LHCN-M2 (cell line): ENCODE data around the gene RNASE8. TPM values are rescaled to one million over a fixed set of nuclear protein-coding genes. Genes with fewer than 3 reads are reported as not detected.

Source experiments
- DNase-seq: peaks from one replicate; pipeline ENCODE4 v3.0.0-alpha.2; 2012; ENCODE audit warnings: low read depth
- total RNA-seq: library from RNA; depleted of rRNA; stranded (reverse); fragments of >200 nt; gene quantifications from 2 replicates; pipeline ENCODE4 v1.2.3, GENCODE V29; 2014

Gene RNASE8
- total RNA-seq, 1 experiment from 2014 or later: not detected

DNA sequence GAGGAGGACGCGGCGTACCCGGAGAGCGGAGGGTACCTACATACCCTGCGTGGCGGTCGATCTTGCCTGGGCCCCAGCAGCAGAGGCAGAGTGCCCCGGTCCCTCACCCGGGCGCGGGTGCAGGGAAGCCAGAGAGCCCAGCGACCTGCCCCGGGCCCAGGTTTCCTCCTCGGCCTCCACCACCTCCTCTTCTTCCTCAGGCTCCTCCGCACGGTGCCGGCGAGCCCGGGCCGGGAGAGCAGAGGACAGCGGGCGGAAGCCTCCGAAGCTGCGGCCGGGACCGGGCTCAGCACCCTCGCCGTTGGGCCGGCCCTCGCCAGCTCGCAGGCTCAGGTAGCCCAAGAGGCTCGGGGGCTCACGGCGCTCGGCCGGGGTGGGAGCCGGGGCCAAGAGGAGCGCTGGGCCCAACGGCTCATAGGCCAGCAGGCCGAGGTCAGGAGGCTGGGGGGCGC lies 34.2 kb downstream of the RNASE8 start:
- DNase-seq: no peak

- peak; percentile 43 for DNase-seq
Observed at GRCh38 chr14:21092273-21093011, 34.8 kb downstream of the RNASE8 start.

- no peak for DNase-seq
Observed at GRCh38 chr14:21093018-21093417, 35.4 kb downstream of the RNASE8 start.

DNA sequence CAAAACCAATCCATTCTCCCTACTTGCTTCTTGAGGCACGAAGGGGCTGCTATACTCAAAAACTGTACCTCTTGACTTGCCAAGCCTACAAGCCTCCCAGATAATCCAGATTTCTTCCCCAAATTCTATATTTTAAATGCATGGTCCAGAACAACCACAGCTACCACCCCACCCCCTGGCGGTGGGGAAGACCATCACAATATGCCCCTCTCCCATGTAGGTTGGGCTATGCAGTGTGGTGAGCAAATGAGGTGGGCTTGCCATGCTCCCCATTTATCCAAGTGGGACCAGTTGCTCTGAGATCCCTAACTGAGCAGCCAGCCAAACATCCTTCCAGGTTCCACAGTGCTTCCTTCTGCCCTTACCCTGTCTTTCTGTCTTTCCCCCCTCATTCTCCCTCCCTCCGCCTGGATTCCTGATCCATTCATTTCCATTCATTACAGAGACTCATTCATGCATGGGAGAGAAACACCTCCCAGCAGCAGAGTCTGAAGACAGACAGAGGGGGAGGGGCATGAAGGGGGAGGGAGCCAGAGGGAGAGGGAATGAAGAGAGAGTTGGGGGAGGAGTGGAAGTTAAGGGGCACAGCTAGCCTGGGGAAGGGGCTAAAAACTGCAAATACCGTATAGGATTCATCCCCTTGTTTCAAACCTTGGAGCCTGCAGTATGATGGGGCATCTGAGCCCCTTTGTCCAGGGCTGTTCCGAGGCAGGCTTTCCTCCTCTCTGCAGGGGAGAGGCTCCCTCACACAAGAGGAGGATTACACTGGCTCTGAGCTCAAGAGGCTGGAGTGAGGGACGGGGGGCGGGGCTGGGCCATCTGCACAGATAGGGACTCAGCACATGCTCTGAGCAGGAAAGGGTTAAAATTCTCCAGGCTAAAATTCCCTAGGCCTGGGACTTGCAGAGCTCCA lies 36.4 kb downstream of the RNASE8 start:
- no peak for DNase-seq

DNA sequence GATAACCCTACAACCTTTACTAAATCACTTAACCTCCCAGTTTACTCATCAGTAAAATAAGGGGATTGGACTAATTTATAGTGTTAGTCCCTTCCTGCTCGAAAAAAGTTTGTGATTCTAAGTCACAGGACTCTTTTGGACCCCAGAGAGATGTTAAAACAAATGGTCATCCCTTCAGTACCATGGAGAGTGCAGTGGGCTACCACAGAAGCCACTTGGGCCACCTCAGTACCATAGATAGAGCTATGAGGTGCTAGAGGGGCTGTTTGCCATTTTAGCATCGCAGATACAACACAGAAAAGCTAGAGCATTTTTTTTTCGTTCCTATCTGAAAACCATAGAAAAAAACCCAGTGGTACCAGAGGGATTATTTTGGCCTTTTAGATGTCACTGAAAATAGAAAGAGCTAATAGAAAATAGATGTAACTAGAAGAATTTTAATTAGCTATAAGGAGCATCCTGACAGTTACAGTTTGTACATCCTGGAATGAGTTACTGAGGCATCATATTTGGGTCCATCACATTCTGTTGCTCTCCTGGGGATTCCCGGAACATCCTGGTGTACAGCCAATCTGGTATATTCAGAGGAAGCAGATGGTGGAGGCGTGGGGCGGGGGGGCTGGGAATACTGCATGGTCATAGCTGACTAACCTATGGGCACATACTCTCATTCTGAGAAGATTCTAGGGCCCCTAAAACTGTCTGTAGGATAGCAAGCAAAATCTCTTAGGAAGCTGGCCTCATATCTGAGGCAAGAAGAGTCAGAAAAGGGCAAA lies 38.0 kb downstream of the RNASE8 start:
- peak; percentile 50 for DNase-seq

DNA sequence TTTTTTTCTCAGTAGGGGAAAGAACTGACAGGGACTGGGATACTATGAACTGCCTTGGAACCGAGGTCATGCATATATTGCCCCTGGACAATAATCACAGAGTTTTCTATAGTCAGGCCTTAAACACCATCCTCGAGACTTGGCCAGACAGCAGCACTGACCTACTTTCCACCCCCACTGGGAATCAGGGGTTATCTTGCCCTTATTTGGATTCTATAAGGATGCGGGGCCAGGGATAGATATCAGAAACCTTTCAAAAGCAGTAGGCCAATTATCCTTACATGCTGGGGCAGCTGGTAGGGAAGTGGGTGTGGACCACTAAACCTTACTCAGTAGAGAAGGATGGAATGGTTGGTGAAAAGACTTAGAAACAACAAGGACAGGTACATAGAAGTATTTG lies 38.8 kb downstream of the RNASE8 start:
- no peak for DNase-seq

DNA sequence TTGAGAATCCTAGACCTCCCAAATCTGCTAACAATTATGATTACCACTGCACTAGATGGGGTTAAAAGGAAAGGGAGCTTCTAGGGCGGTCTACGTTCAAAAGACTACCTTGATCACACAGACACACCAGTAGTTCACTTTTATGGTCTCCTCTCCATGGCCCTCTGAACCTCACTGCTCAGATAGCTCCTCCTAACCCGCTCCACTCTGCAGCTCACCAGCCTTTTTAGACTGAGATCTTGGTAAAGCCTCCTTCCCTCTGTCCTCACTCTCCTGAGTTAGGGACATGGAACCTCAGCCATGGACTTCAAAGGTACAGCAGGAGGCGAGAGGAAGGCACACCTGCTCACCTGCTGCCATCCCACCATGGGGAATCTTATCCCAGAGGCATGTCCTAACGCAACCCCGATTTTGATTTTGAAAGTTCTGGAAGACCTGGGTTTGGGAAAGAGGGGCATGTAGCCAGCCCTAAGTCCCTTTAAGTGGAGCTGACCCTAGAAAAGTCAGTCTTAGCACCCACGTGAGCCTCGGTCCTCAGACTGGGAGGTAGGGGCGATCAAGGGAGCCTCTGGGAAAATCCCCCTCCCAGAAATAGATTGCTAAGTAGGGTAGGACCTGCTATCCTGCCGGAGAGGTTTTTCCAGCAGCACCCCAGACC lies 39.5 kb downstream of the RNASE8 start:
- no peak for DNase-seq

- no peak for DNase-seq
Observed at GRCh38 chr14:21097636-21098075, 40.0 kb downstream of the RNASE8 start.

GRCh38 chr14:21098076-21098891 lies 40.7 kb downstream of the RNASE8 start, which contains the start of gene ZNF219:
Gene ZNF219 (minus strand): TSS chr14:21098655. CDS start chr14:21093591, 5,064 bp downstream.
- peak; percentile 39 for DNase-seq

DNA sequence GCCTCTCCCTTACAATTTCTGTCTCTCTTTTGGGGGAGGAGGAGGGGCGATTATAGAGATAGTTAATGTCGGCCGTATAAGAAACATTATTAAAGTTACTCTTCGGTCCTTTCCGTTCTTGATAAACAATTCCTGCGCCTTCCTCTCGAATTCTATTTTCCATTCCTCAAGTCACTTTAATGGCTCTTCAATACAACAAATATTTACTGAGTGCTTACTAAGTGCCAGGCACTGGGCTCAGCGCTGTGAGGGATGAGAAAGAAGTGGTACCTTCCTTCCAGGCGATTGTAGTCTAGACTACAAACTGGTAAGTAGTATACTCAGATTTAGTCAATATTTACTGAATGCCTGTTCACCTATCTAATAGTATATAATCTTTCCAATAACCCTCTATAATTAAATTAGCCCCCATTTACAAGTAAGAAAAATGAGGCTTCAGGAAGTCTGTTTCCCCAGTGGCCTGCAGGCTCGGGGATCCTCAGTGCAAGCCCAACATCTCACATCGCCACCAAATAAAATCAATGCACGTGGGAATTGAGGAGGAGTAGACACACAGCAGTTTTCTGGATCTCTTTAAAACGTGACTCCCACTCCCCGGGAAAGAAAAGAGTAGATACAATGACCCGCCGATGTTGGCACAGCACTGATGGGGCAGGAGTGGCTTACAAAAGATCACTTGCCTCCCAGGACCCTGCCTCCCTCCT lies 41.4 kb downstream of the RNASE8 start:
- DNase-seq: no peak

DNA sequence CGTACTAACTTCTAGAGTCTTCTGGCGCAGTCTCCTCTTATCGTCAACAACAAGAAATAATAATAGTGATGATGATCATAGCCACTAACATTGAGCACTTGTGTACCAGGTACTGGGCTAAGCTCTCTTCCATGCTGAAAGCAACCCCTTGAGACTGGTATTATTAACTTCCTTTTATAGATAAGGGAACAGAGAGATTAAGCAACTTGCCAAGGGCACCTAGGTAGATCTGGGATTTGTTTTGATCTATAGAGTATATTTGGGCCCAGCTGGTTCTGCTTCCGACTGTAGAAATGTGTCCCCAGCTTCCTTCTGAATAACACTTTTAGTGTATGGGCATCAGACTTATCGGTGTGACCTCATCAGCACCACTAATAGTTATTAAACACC lies 42.0 kb downstream of the RNASE8 start:
- no peak for DNase-seq

GRCh38 chr14:21100931-21101330 lies 43.3 kb downstream of the RNASE8 start, which contains the start of gene TMEM253:
Gene TMEM253 (plus strand): TSS chr14:21101066. CDS start chr14:21101344, 278 bp downstream.
- DNase-seq: no peak

DNA sequence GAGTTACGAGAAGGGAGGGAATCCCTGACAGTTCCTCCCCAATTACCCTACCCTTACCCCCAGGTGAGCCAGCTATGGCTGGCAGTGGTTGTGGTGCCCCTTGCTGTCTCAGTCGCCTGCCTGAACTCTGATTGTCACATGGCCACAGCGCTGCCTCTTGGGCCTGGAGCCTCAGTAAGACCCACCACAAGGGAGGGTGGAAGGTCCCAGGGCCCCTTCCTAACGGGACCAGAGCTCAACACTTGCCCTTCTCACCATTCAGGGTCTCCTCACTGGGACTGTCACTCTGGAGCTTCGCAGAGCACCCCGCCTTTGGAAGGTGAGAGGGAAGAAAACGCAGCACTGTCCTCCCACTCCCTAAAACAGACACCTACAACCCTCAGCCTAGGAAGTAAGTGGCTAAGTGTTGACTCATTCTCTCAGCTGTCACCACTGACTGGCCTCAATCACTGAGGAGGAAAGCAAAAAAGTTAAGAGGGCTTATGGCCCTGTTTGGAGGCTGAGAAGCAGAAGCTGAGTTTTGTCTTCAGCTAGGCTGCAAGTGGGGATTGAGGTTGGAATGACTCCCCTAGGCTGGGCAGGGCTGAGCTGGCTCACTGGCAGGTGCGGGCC lies 44.3 kb downstream of the RNASE8 start:
- peak; percentile 26 for DNase-seq

DNA sequence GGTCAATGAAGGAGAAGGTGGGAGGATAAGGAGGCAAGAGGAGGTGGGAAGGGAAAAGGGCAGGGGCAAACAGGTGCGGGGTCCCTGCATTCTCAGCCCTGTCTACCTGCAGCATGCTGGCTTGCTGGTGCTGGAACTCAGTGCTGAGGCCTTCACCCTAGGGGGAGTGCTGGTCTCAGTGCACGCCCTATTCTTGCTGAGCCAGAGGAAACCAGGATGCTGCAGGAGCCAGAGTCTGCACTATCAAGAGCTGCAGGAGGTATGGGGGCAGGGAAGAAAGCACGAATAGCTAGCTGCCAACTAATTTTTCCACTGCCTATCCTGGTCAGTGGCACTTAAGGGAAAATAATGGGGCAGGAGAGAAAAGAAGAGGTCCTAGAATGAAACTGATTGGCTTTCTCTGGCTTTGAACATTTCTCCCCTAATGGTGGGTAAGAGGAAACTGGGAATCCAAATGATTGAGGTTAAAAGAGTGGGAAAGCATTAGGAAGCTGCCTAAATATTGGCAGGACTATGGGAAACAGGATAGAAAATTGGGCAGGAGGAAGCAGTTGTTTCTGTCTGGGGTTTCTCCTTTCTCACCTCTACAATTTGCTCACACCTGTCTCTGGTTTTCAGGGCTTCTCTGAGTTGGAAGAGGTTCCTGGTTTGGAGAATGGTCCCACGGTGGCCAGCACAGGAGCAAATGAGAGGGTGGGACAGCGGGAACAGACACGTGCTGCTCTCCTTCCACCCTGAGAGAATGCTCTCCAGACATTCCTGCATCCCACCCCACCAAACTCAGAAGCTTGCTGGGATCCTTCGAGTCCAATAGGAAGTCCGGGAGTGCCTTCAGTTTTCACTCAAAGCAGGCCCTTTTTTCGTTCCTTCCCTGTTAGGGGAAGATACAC lies 45.1 kb downstream of the RNASE8 start:
- DNase-seq: no peak

GRCh38 chr14:21103411-21103709 lies 45.7 kb downstream of the RNASE8 start:
- DNase-seq: no peak

DNA sequence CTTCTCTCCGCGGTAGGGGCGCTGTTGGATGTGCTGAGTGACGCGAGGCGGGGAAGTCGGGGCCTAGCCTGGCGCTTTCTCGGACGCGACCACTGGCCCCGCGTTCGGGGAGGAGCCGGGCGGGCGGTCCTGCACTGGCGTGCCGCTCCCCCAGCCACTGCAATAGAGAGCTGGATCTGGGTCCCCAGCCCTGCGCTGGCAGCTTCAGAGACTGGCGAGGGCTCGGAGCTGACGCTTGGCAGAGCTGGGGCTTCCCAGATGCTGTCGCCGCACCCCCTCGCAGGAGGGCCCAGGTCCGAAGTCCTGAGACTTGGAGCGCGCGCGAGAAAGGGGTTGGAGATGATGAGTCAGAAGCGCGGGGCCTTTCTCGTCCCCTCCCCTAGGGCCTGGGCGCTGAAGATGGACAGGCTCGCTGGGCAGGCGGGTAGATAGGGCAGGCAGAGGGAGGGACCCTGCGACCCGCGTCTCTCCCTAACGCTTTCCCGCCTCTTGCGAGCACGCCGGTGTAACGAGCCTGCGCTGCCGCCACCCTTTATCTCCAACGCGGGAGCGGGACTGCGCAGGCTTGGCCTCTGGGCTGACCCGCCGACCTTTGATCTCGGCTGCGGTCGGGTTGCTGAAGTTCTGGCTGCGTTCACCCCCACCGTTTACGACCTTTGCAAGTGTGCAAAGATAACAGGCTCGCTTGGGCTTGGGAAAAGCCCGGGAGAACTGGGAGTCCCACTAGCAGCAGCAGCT lies 46.3 kb downstream of the RNASE8 start:
- peak; percentile 97 for DNase-seq

DNA sequence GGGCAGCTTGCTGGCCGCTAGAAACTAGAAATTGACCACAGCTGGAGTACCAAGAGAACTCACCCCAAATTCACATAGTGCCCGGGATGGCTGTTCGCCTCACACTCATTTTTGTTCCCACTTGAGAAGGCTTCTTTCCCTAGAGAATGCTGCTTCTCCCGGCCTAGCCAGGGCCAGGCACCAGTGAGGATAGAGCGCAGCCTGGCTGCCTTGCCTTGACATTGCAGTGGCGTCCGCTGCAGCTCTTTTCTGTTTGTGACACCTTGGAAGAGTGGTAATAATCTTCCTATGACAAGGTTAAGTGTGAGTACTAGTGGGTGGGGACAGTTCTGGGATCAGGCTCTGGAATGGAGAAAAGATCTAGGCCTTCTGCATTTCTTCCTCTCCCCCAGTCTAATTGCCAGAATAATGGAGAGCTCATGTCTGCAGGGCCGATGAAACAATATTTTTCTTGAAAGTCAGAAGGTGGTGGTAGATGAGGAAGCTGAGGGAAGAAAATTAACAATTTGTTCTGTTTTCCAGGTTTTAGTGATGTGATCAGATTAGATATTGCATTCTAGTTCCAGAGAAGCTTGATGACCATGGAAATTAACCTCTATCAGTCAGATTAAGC lies 46.9 kb downstream of the RNASE8 start:
- DNase-seq: peak; percentile 84
